ENCODE results near the gene KRT74. TPM values are rescaled to one million over a fixed set of nuclear protein-coding genes. Genes with fewer than 3 reads are reported as not detected.

KRT74 gene
- total and polyA plus RNA-seq, 2 of the 13 experiments (the other 11 are each of a cell fraction or from before 2014, with no cell fraction given): not detected

- POLR2A ChIA-PET: no interaction called here
- H3K4me2 ChIP-seq (ENCODE audit: low read depth, low read length): no peak overlapping the region
- CTCF ChIA-PET (ENCODE audit: low intra/inter-chr PET ratio, low total read pairs): no interaction called here
- peaks cover 13 to 56% of the 10 kb centered on the region in 2 experiments; a peak in 4 of 5 replicates for H3K27me3 ChIP-seq (ENCODE audit: control insufficient read depth in 1 of 2, insufficient read depth in 2 of 2, low read length in 2 of 2)
- H3K4me1 ChIP-seq (ENCODE audit: insufficient read depth, low read length): no peaks in the 10 kb centered on the region
- FAIRE-seq: no peak
- no peak overlapping the region for H3K4me3 ChIP-seq (replicated peaks in 1 of 3; ENCODE audit: insufficient read depth in 1 of 3, low read depth in 2 of 3, low read length in 3 of 3)
- H3K9me3 ChIP-seq (ENCODE audit: low read length): no peaks in the 10 kb centered on the region
- 12% methylated on average over 11 of the region's 12 CpGs for WGBS (ENCODE audit: low lambda C conversion rate)
- no peak overlapping the region for H3K9ac ChIP-seq (ENCODE audit: insufficient read depth, low read depth, low read length)
- no peak overlapping the region for H3K27ac ChIP-seq (ENCODE audit: extremely low read length, insufficient read depth, low read length)
- TF ChIP-seq RAD21 (CRISPR knock-in tag; IDR thresholded peaks at IDR 0.05): no peak
- TF ChIP-seq MLXIP (CRISPR knock-in tag; IDR thresholded peaks at IDR 0.05; ENCODE audit: borderline replicate concordance): no peak
- no peak for TF ChIP-seq NR2F6 (IDR thresholded peaks at IDR 0.05)
- no peak for TF ChIP-seq NR2F6 (CRISPR knock-in tag; IDR thresholded peaks at IDR 0.05)
- no peak for TF ChIP-seq ZNF556 (CRISPR knock-in tag; IDR thresholded peaks at IDR 0.05; ENCODE audit: borderline replicate concordance)
- TF ChIP-seq TBP (CRISPR knock-in tag; IDR thresholded peaks at IDR 0.05): no peak
- TF ChIP-seq ZFP90 (CRISPR knock-in tag; IDR thresholded peaks at IDR 0.05; ENCODE audit: borderline replicate concordance): no peak
- no peak for TF ChIP-seq FOXK1 (CRISPR knock-in tag; IDR thresholded peaks at IDR 0.05; ENCODE audit: borderline replicate concordance, low read depth)
- TF ChIP-seq GLI4 (CRISPR knock-in tag; IDR thresholded peaks at IDR 0.05; ENCODE audit: borderline replicate concordance): no peak
- no peak for TF ChIP-seq ETS1 (CRISPR knock-in tag; IDR thresholded peaks at IDR 0.05)
- H3K79me2 ChIP-seq (ENCODE audit: insufficient read depth, low read length): no peaks in the 10 kb centered on the region
- no peaks in the 10 kb centered on the region for H4K20me1 ChIP-seq (ENCODE audit: insufficient read depth, low read length)
- intact Hi-C loops (cut with micrococcal nuclease; ENCODE audit: unreplicated experiment) (no loop called here), in situ Hi-C loops (cut with HindIII; ENCODE audit: extremely low pct_ligation_motif_present, low pct_unique_long_range_greater_than_20kb) (no loop called here)
- DNase-seq (ENCODE audit: low spot score): no peak
- no peaks in the 10 kb centered on the region for H3K36me3 ChIP-seq (replicated peaks in 1 of 2; ENCODE audit: control insufficient read depth in 1 of 2, insufficient read depth in 2 of 2, low read length in 2 of 2)
- no peak overlapping the region for H2AFZ ChIP-seq (ENCODE audit: low read length)
- BruUV-seq (replicated peaks): no TSS peak
- no peak for ATAC-seq
These were observed 5.5 kb downstream of the KRT74 start for GRCh38 chr12:52568111-52568510.

Measured in HepG2 (cell line).